GM12878 (cell line): ENCODE measurements around the gene BPIFB4.

Experiments used
- CTCF ChIP-seq, 3 experiments: IDR thresholded peaks in 2 of 3; conservative IDR thresholded peaks in 1 of 3; 2 replicates each; pipeline ENCODE4 v1.5.1; 2011; ENCODE audit warnings: low read depth in 3 of 3, low read length in 3 of 3, mild to moderate bottlenecking in 3 of 3, control low read depth in 2 of 3, moderate library complexity in 2 of 3, inconsistent platforms in 1 of 3, mixed read lengths in 1 of 3; ENCODE audit not compliant: control insufficient read depth in 2 of 3, insufficient read depth in 1 of 3; ENCODE audit errors: extremely low read depth in 1 of 3
- EZH2 ChIP-seq: IDR thresholded peaks from 2 replicates; pipeline ENCODE4 v1.6.1; 2012; ENCODE audit warnings: low read depth, mild to moderate bottlenecking, control low read depth, inconsistent platforms, low read length, borderline replicate concordance; ENCODE audit not compliant: control insufficient read depth
- KDM1A ChIP-seq: fragments of 200-600 bp; sonication (generic); IDR thresholded peaks from 2 replicates; pipeline ENCODE4 v1.6.1; 2016; ENCODE audit warnings: borderline replicate concordance
- TCF12 ChIP-seq: IDR thresholded peaks from 2 replicates; pipeline ENCODE4 v1.6.1; 2011; ENCODE audit warnings: low read depth, mild to moderate bottlenecking, low read length

DNA sequence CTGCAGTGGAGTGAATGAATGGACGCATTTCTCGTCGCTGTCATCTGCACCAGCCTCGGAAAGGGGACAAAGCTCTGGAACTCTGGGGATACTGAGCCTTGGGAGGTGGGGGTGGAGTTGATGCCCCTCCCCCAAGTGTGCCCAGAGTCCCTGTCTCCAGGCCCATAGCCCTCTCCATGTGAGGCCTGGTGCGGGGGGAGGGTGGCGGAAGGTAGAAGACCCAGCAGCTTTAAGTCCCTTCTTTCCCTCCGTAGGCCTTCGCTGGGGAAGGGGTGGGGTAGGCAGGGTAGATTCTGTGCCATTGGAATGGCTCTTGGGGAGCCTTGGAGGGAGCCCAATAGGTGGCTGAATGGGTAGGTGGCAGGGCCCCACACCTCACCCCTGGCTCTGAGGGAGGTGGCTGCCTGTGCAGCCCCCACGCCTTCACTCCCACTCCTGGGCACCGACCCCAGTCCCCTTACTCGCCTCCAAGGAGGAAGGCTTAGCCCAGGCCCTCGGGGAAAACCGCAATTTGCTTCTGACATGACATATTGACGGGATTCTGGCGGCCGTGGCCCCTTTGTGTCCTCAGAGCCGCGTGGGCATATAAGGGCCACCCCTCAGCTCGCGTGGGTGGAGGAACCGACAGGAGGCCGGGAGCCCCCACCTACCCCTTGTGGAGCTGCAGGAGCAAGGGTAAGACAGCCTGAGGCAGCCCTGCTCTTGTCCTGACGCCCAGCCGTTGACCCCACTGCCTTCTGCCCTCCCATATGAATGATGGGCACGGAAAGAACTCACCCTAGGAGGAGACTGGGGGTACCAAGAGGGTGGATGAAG lies 25.9 kb upstream of the BPIFB4 start, which contains the start of gene BPIFB3:
- TF ChIP-seq EZH2 (no peak), KDM1A (no peak), CTCF (IDR thresholded peaks at IDR 0.05 in 2 of 3, conservative IDR thresholded peaks at IDR 0.05 in 1 of 3; ENCODE audit: control insufficient read depth in 2 of 3, extremely low read depth in 1 of 3, insufficient read depth in 1 of 3, low read depth in 3 of 3, low read length in 3 of 3) (no peak), TCF12 (no peak)
